IPS DF 4.7 (cell line): Measurements from ENCODE around the gene NOMO2.
"Not testable (repeated sequence)": the region's sequence is repeated elsewhere in the genome, so short reads cannot be mapped to it uniquely, and the experiment has no call there.

ENCODE experiments used
- DNase-seq: peaks from one replicate; pipeline ENCODE4 v3.0.0-alpha.2; 2013; ENCODE audit warnings: low spot score; ENCODE audit errors: extremely low read depth

Gene NOMO2, protein sequence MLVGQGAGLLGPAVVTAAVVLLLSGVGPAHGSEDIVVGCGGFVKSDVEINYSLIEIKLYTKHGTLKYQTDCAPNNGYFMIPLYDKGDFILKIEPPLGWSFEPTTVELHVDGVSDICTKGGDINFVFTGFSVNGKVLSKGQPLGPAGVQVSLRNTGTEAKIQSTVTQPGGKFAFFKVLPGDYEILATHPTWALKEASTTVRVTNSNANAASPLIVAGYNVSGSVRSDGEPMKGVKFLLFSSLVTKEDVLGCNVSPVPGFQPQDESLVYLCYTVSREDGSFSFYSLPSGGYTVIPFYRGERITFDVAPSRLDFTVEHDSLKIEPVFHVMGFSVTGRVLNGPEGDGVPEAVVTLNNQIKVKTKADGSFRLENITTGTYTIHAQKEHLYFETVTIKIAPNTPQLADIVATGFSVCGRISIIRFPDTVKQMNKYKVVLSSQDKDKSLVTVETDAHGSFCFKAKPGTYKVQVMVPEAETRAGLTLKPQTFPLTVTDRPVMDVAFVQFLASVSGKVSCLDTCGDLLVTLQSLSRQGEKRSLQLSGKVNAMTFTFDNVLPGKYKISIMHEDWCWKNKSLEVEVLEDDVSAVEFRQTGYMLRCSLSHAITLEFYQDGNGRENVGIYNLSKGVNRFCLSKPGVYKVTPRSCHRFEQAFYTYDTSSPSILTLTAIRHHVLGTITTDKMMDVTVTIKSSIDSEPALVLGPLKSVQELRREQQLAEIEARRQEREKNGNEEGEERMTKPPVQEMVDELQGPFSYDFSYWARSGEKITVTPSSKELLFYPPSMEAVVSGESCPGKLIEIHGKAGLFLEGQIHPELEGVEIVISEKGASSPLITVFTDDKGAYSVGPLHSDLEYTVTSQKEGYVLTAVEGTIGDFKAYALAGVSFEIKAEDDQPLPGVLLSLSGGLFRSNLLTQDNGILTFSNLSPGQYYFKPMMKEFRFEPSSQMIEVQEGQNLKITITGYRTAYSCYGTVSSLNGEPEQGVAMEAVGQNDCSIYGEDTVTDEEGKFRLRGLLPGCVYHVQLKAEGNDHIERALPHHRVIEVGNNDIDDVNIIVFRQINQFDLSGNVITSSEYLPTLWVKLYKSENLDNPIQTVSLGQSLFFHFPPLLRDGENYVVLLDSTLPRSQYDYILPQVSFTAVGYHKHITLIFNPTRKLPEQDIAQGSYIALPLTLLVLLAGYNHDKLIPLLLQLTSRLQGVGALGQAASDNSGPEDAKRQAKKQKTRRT

DNA sequence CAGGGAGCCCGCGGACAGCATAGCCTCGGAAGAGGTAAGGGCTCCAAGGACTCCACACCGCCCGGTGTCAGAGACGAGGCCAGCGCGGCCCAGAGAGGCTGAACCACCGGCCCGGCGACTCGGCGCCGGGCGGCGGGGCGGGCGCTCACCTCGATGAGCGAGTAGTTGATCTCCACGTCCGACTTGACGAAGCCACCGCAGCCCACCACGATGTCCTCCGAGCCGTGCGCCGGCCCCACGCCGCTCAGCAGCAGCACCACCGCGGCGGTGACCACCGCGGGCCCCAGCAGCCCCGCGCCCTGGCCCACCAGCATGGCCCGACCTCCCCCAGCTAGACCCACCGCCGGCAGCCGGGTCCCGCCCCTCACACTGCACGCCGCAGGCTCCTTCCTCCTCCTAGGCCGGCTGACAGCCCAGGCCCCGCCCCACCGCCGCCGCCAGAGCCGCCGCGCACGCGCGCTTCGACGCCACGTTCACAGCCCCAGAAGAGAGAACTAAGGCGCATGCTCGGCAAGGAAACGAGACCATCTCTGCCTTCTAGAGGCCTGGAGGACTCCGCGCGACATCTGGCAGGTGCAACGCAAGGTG is at the start of gene NOMO2:
Gene NOMO2 (minus strand): TSS at position 371 of the 588 bp plus-strand sequence. CDS start 57 bp downstream, at position 314.
- not testable (repeated sequence) for DNase-seq

DNA sequence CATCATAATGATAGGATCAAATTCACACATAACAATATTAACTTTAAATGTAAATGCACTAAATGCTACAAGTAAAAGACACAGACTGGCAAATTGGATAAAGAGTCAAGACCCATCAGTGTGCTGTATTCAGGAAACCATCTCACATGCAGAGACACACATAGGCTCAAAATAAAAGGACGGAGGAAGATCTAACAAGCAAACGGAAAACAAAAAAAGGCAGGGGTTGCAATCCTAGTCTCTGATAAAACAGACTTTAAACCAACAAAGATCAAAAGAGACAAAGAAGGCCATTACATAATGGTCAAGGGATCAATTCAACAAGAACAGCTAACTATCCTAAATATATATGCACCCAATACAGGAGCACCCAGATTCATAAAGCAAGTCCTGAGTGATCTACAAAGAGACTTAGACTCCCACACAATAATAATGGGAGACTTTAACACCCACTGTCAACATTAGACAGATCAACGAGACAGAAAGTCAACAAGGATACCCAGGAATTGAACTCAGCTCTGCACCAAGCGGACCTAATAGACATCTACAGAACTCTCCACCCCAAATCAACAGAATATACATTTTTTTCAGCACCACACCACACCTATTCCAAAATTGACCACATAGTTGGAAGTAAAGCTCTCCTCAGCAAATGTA is 48.4 kb upstream of the NOMO2 start:
- DNase-seq, result not testable (repeated sequence)

DNA sequence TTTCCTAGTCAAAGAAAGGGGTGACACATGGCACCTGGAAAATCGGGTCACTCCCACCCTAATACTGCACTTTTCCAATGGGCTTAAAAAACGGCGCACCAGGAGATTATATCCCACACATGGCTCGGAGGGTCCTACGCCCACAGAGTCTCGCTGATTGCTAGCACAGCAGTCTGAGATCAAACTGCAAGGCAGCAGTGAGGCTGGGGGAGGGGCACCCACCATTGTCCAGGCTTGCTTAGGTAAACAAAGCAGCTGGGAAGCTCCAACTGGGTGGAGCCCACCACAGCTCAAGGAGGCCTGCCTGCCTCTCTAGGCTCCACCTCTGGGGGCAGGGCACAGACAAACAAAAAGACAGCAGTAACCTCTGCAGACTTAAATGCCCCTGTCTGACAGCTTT is 46.4 kb upstream of the NOMO2 start:
- not testable (repeated sequence) for DNase-seq

DNA sequence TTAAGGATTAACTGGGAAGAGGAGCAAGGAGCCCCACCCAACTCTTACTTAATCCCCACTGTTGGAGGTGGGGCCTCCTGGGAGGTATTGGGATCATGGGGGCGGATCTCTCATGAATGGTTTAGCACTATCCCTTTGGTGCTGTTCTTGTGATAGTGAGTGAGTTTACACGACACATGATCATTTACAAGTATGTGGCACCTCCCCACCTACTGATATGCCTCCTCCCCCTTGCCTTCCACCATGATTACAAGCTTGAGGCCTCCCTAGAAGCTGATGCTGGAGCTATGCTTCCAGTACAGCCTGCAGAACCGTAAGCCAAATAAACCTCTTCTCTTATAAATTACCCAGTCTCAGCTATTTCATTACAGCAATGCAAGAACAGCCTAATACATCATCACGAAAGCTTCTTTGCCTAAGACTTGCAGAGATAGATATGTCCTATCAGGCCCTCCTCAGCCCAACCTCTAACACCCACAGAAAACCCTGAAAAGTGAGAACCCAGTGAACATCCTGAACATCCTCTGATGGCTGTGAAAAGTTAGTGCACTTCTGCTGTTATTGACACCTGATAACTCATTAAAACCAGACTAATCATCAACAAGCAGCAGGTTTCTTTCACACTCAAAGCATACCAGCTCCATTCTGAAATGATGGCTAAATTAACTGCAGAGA is 41.8 kb upstream of the NOMO2 start:
- not testable (repeated sequence) for DNase-seq

DNA sequence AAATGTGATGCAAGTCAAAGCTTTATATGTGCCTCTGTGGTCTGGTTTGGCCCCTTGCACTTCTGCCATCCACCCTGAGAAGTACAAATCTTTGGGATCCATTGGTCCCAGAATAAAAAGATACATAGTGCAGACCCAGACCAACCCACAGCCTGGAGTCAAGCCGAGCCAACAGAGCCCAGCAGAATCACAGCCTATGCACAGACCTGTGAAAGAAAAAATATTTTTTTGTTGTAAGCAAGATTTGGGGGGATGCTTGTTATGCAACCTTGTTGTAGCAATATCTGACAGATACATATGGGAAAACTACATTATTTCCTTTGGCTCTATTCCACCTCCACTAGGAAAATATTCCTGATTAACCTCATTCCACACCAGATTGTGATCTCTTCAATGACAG is 36.7 kb upstream of the NOMO2 start:
- DNase-seq, result not testable (repeated sequence)

DNA sequence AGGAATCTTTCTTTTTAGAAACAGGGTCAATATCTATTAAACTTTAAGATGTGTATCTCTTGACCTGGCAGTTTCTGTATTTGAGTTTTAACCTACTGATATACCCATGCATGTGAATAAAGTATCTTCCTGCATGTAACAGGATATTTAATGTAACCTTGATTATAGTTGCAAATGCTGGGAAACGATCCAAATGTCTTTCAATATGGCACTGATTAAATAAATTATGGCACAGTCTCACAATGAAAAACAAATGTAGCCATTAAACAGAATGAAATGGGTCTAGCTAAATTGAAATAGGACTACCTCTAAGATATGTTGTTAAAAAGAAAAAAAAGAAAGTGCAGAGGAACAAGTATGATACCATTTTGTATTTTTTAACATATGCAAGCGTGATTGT is 35.8 kb upstream of the NOMO2 start:
- not testable (repeated sequence) for DNase-seq

DNA sequence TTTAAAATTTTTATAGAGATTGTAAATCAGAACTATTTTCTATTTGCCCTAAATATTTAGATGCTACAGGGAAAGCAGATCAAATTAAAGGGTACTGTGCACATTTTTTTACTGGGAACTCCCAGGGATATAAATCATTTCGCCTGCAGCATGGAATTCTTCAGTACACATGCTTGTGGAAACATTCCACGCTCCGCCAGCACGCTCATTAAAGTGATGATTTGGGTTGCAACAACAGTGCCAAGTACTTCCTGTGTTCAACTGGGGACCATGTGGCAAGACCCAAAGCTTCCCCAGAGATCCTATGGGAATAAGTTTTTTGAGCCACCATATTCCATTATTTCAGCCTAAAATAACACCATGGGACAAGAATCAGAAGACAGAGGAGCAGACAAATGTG is 35.4 kb upstream of the NOMO2 start:
- not testable (repeated sequence) for DNase-seq

DNA sequence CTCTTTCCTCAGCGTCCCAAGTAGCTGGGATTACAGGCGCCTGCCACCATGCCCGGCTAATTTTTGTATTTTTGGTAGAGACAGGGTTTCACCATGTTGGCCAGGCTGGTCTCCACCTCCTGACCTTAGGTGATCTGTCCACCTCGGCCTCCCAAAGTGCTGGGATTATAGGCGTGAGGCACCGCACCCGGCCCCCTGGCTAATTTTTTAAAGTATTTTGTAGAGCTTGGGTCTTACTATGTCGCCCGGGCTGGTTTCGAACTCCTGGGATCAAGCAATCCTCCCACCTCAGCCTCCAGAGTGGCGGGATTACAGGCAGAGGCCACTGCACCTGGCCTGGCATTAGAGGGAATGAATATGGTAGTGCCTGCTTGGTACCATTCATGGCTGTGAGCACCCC is 33.9 kb upstream of the NOMO2 start:
- not testable (repeated sequence) for DNase-seq

DNA sequence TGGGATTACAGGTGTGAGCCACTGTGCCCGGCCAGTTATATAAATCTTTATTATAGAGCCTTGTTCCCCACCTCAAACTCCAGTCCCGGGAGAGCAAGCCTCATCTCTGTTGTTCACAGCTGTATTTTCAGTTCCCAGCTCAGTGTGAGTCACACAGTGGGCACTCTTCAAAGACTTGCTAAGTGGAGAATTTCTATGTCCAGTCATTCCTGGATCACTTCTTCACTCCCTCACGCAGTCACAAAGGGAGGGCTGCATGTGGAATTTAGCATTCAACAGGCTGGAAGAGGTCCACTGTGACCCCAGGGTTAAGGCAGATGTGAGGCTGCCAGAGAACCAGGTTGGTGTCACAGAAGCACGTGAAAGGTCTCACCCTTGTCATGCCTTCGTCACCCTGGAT is 33.0 kb upstream of the NOMO2 start:
- not testable (repeated sequence) for DNase-seq

DNA sequence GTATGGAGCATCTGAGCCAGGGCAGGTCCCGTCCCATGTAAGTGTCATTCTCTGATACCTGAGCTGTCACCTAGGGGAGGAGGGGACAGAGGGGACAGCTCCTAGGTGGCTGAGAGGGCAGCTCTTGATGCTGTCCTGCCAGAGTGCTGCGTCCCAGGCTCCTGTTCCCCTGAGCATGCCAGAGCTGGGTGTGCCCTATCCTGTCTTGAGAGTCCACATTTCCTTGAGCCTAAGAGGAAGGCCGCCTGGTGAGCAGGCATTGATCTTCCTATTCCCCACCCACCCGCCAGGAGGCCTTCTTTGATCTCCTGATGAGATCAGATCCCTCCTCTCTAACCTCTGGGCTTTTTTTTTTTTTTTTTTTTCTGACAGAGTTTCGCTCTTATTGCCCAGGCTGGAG is 32.0 kb upstream of the NOMO2 start:
- not testable (repeated sequence) for DNase-seq

DNA sequence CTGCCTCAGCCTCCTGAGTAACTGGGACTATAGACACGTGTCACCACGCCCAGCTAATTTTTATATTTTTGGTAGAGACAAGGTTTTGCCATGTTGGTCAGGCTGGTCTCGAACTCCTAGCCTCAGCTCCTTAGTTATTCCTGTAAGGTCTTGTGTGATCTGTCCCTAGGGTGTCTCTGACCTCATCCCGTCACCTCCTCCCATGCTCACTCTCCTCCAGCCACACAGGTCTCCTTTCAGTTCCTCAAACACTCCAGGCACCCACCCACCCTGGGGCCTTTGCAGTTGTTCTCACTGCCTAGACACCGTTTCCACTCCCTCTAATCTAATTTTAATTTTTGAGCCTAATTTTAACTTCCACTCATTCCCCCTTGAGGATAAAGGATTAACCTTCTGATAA is 31.1 kb upstream of the NOMO2 start:
- DNase-seq, result not testable (repeated sequence)

DNA sequence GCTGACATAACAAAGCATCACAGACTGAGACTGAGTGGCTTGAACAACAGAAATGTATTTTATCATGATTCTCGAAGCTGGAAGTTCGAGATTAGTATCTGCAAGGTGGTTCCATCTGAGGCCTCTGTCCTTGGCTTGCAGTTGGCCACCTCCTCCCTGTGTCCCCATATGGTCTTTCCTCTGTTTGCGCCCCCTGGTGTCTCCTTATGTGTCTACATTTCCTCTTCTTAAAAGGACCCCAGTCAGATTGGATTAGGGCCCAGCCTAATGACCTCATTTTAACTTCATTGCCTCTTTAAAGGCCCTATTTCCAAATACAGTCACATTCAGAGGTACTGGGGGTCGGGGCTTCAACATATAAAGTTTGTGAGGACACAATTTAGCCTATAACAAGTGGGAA is 30.0 kb upstream of the NOMO2 start:
- peak; percentile 11 for DNase-seq

DNA sequence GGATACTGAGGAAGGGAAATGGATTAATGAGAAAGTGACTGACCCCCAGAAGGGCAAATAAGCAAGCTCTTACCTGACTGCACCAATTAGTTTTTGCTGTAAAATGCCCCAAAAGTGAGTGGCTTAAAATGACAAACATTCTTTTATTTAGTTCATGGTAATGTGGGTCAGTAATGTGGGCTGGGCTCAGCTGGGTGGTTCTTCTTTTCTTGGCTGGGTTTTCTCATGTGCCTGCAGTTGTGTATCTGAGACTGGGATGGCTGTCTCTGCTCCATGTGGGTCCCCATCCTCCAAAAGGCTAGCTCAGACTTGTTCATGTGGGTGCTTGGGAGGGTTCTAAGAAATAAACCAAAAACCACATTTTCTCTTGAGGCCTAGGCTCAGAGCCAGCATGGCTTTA is 29.5 kb upstream of the NOMO2 start:
- DNase-seq, result not testable (repeated sequence)

DNA sequence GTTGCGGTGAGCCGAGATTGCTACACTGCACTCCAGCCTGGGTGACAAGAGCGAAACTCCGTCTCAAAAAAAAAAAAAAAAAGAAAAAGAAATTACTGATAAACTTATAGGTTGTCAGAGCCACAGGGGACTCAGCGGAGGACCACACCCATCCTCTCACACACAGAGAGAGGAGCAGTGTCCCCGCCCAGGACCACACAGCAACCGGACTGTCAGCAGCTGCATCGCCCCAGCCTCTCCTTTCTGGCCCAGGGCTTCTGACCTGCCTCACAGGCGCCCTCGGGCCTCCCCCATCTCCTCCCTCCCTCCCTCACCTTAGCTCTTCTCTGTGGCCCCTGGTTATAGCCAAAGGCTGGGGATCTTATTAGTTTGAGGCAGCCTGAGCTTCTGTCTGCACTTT is 27.9 kb upstream of the NOMO2 start:
- DNase-seq, result not testable (repeated sequence)

DNA sequence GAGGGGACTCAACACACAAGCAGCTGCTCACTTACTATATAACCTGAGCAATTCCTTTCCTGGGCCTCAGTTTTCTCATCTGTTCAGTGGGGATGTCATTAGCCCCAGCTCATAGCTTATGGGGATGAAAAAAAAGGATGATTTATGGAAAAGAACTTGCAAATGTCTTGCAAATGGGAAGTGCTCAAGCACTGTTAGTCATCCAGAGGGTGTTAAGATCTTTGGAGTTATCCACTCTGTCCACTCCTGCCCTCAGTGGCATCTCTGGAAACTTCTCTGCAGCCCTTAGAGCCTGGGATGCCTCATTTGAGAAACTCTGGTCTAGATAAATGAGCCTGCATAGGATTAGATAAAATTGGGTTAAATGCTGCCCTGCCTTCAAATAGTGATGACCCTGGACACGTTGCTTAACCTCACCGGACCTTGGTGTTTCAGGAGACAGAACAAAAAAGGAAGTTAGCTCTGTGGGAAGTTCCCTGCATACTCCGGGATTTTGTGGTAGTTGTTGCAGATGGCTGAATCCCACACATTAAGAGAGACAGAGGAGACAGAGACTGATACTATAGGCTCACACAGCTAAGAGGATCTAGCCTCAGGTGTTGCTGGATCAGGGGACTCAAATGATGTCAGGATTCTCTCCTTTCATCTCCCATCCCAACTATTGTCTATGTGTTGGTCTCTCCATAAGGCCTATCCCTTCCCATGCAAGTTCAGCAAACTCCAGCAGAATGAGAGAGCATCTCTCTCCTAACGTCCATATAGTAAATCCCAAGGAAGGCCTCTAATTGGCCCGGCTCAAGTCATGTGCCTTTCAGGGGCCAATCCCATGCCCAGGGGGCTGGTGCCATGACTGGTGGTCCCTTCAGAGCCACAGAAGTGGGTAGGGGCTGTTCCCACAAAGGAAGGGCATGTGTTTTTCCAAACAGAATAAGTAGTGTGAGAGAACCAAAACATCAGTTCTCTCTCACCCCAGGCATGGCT is 25.0 kb upstream of the NOMO2 start:
- DNase-seq, result not testable (repeated sequence)

DNA sequence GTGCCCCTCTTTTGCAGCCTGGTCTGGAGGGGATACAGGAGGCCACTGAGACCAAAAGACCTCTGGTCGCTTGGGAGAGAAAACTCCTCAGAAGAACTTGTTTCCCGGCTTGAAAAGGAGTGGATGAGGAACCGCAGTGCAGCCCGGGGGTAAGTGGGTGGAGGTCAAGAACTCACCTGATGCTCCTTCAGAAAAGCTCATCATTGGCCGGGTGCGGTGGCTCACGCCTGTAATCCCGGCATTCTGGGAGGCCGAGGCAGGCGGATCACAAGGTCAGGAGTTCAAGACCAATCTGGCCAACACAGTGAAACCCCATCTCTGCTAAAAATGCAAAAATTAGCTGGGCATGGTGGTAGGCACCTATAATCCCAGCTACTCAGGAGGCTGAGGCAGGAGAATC is 23.9 kb upstream of the NOMO2 start:
- DNase-seq, result not testable (repeated sequence)

DNA sequence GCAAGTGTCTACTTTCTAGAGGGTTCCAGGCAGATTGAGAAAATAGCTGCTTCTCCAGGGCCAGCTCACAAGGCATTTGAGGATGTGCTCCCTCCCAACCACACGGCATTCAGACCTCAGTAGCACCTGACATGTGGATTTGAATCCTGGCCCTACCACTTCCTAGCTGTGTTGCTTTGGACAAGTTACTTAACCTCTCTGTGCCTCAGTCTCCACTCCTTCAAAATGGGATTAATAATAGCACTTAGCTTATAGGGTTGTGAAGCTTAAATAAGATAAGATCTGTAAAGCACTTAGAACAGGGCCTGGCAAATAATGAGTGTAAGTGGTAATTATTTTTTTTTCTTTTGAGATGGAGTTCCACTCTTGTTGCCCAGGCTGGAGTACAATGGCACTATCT is 21.0 kb upstream of the NOMO2 start:
- DNase-seq, result no peak

DNA sequence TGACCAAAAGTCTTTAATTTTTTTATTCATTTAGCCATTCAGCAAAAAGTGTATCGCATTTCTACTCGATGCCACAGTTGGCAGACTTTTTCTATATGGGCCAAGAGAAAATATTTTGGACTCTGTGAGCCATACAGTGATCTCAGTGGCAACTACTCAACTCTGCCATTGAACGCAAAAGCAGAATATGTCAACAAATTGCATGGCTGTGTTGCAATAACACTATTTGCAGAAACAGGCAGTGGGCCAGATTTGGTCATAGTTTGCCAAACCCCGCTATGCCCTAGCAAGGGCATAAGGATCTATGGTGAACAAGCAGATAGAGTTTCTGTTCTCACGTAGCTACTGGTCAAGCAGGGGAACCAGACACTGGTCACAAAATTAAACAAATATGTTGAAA is 18.5 kb upstream of the NOMO2 start:
- DNase-seq, result not testable (repeated sequence)

DNA sequence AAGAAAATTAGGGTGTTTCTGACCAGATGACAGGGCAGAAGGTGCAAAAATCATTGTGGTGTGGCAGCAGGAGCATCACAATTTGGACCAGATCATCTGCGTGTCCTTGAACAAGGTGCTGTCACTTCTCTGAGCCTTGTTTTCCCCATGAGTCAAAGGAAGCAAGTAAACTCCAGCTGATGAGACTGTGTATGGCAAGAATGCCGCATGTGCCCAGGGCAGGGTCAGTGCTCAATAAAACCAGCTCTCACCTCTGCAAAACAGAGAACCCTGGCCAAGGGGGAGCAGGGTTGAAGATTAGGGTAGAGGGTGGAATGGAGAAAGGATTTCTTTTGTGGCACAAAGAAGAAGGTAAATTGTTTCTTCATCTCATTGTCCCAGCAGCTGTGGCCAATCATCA is 17.4 kb upstream of the NOMO2 start:
- DNase-seq, result not testable (repeated sequence)
